HepG2 (cell line): ENCODE results near the gene CENPB. TPM values are rescaled to one million over a fixed set of nuclear protein-coding genes. Genes with fewer than 3 reads are reported as not detected.

Experiments used
- ATAC-seq: fragments of 200-7000 bp; cut with Tn5 transposase; 3 replicates; pipeline ENCODE4 v1.9.1; 2020; ENCODE audit warnings: mild to moderate bottlenecking, moderate library complexity
- BruUV-seq: library from RNA; stranded (reverse); fragments of 400-500 nt; replicated peaks from 2 replicates; lab custom pipeline; 2021; lab: Mats Ljungman, UMichigan
- CTCF ChIA-PET: fragments of 300-600 bp; formaldehyde crosslinking; extraction: SDS; loops from one replicate; lab custom pipeline; 2021; ENCODE audit warnings: low total read pairs, inconsistent platforms, low intra/inter-chr PET ratio; lab: Yijun Ruan, JAX
- POLR2A ChIA-PET: fragments of 350-600 bp; sonication (Branson Sonifier 250); formaldehyde crosslinking; loops from one replicate; lab custom pipeline; 2020; ENCODE audit warnings: antibody characterized with exemption, inconsistent platforms; lab: Yijun Ruan, JAX
- DNase-seq: peaks from one replicate; pipeline ENCODE4 v3.0.0-alpha.2; 2015; ENCODE audit warnings: low spot score
- FAIRE-seq: peaks from 3 replicates; lab custom pipeline; 2011; peaks lifted over from hg19 to GRCh38; lab: Jason Lieb, UNC
- H2AFZ ChIP-seq: one replicate; pipeline ENCODE4 v1.6.1; 2011; ENCODE audit warnings: low read length, inconsistent platforms
- H3K27ac ChIP-seq: fragments of 300-600 bp; 3 replicates; pipeline ENCODE4 v1.8.0; 2011; ENCODE audit warnings: mixed run types, mild to moderate bottlenecking, mixed read lengths, low read length, inconsistent platforms; ENCODE audit not compliant: insufficient read depth; ENCODE audit errors: extremely low read length
- H3K27me3 ChIP-seq, 2 experiments: fragments of 200-600 bp in 1 of 2; 2 replicates in 1 of 2; 3 replicates in 1 of 2; pipeline versions ENCODE4 v1.6.0 to v1.8.0; 2011; ENCODE audit warnings: low read length in 2 of 2, mild to moderate bottlenecking in 2 of 2, moderate library complexity in 2 of 2, inconsistent platforms in 1 of 2; ENCODE audit not compliant: insufficient read depth in 2 of 2, control insufficient read depth in 1 of 2
- H3K36me3 ChIP-seq, 2 experiments: fragments of 200-600 bp in 1 of 2; replicated peaks in 1 of 2; 2 replicates in 1 of 2; 3 replicates in 1 of 2; pipeline versions ENCODE4 v1.5.1 to v1.8.0; 2011; ENCODE audit warnings: low read length in 2 of 2, inconsistent platforms in 1 of 2; ENCODE audit not compliant: insufficient read depth in 2 of 2, control insufficient read depth in 1 of 2
- H3K4me1 ChIP-seq: 2 replicates; pipeline ENCODE4 v1.5.1; 2012; ENCODE audit warnings: low read length, inconsistent platforms; ENCODE audit not compliant: insufficient read depth
- H3K4me2 ChIP-seq: 2 replicates; pipeline ENCODE4 v1.6.0; 2011; ENCODE audit warnings: low read depth, low read length, inconsistent platforms
- H3K4me3 ChIP-seq, 3 experiments: fragments of 200-600 bp in 1 of 3; sonication (generic), shearing (Covaris generic) in 1 of 3; replicated peaks in 1 of 3; 2 replicates each; pipeline ENCODE4 v1.5.1; 2011 to 2016; ENCODE audit warnings: low read length in 3 of 3, inconsistent platforms in 2 of 3, low read depth in 2 of 3, mild to moderate bottlenecking in 2 of 3, control low read depth in 1 of 3, mixed read lengths in 1 of 3; ENCODE audit not compliant: insufficient read depth in 1 of 3
- H3K79me2 ChIP-seq: one replicate; pipeline ENCODE4 v1.6.1; 2011; ENCODE audit warnings: low read length, inconsistent platforms; ENCODE audit not compliant: insufficient read depth
- H3K9ac ChIP-seq: 2 replicates; pipeline ENCODE4 v1.6.0; 2011; ENCODE audit warnings: mild to moderate bottlenecking, low read depth, low read length, inconsistent platforms; ENCODE audit not compliant: insufficient read depth
- H3K9me3 ChIP-seq: 2 replicates; pipeline ENCODE4 v1.5.1; 2012; ENCODE audit warnings: mild to moderate bottlenecking, low read length
- H4K20me1 ChIP-seq: 2 replicates; pipeline ENCODE4 v1.6.0; 2011; ENCODE audit warnings: inconsistent platforms, mild to moderate bottlenecking, low read length, moderate library complexity; ENCODE audit not compliant: insufficient read depth
- AGO2 ChIP-seq: fragments of 200-400 bp; formaldehyde crosslinking; optimal IDR thresholded peaks from 2 replicates; pipeline ENCODE3; 2017; ENCODE audit warnings: mild to moderate bottlenecking, low read depth, low read length, moderate library complexity
- HDAC1 ChIP-seq: sonication (generic); formaldehyde crosslinking; IDR thresholded peaks from 2 replicates; pipeline ENCODE4 v1.5.1; 2020; ENCODE audit warnings: mild to moderate bottlenecking, missing genetic modification reagents
- ZSCAN9 ChIP-seq: IDR thresholded peaks from 2 replicates; pipeline ENCODE4 v1.6.1; 2016; ENCODE audit warnings: borderline replicate concordance
- WGBS: methylation state at CpG from one replicate; pipeline ENCODE4 v1.1.6; 2017; ENCODE audit warnings: low lambda C conversion rate; 5-methylcytosine and 5-hydroxymethylcytosine counted together
- in situ Hi-C: cut with HindIII; loops from 2 replicates; pipeline ENCODE4 v1.10.0; 2017; ENCODE audit warnings: low pct_unique_long_range_greater_than_20kb; ENCODE audit not compliant: extremely low pct_ligation_motif_present
- intact Hi-C: fragments of 100-400 bp; cut with micrococcal nuclease; formaldehyde crosslinking; loops from one replicate; pipeline ENCODE4 v1.10.0; 2022; ENCODE audit not compliant: unreplicated experiment
- polyA plus RNA-seq, 8 experiments: library from polyadenylated mRNA; depleted of rRNA in 3 of 8; stranded (reverse) in 7 of 8; unstranded in 1 of 8; fragments of >200 nt; fragmentation: Illumina TruSeq in 4 of 8; extraction: Trizol in 4 of 8; gene quantifications; 2 replicates each; pipeline versions ENCODE4 v1.2.1 to v1.2.3, GENCODE V29; 2011 to 2016; ENCODE audit warnings: low read depth in 4 of 8, missing spikeins in 1 of 8, mixed read lengths in 1 of 8; ENCODE audit not compliant: insufficient read depth in 1 of 8
- total RNA-seq, 5 experiments: library from RNA; depleted of rRNA; stranded (reverse); fragments of >200 nt; fragmentation: Illumina TruSeq; extraction: Trizol; gene quantifications; 2 replicates each; pipeline ENCODE4 v1.2.3, GENCODE V29; 2016; ENCODE audit warnings: low read depth in 1 of 5
- TF ChIP-seq, protein P1 (sequence below): sonication (generic); formaldehyde crosslinking; IDR thresholded peaks from 2 replicates; pipeline ENCODE4 v1.4.0; 2020; ENCODE audit warnings: missing genetic modification reagents
- TF ChIP-seq, protein P2 (sequence below): sonication (generic); formaldehyde crosslinking; IDR thresholded peaks from 2 replicates; pipeline ENCODE4 v1.4.0; 2020; ENCODE audit warnings: missing genetic modification reagents, mild to moderate bottlenecking, borderline replicate concordance

The CENPB gene
- total and polyA plus RNA-seq, 2 of the 13 experiments (the other 11 are each of a cell fraction or from before 2014, with no cell fraction given): 10.4 to 54.5 TPM

DNA sequence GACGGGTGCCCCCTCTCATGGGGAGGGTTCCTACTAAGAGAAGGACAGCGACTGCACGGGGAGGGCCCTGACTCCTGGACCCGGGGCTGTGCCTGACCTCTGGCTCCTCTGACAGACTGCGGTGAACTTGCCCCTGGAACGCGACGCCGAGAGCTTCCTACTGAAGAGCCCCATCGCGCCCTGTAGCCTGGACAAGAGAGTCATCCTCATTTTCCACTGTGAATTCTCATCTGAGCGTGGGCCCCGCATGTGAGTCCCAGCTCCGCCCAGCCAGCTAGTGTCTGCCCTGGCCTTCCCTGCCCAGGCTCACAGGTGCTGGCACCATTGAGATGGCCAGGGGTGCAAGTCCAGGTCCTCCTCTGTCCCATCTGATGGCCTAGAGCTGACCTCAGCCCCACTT, 16.7 kb upstream of the CENPB start:
- Histone ChIP-seq H4K20me1 (no peaks in the 10 kb centered on the region), H3K4me1 (peaks cover 41% of the 10 kb centered on the region), H3K79me2 (peaks cover 5% of the 10 kb centered on the region), H3K36me3 (peaks cover 27 to 48% of the 10 kb centered on the region in 2 experiments), H3K4me2 (no peak overlapping the region), H3K9ac (no peak overlapping the region), H3K27me3 (no peaks in the 10 kb centered on the region), H3K27ac (no peak overlapping the region), H3K9me3 (no peaks in the 10 kb centered on the region), H2AFZ (no peak overlapping the region), H3K4me3 (no peak overlapping the region)
- ChIA-PET POLR2A (interaction anchor here (1.1 to 1.5 kb wide), 2 partner anchors 14 to 17 kb away, joined by 4 to 6 read pairs; partner anchors contain the start of gene AP5S1), CTCF (no interaction called here)
- intact Hi-C loops (no loop called here), in situ Hi-C loops (no loop called here)
- ATAC-seq (no peak), FAIRE-seq (no peak), DNase-seq (no peak)
- no TSS peak for BruUV-seq
- WGBS: 96% methylated on average over 14 of the region's 14 CpGs
- TF ChIP-seq AGO2 (no peak), HDAC1 (CRISPR knock-in tag) (no peak), ZSCAN9 (CRISPR knock-in tag) (no peak)
- TF ChIP-seq, protein P1, sequence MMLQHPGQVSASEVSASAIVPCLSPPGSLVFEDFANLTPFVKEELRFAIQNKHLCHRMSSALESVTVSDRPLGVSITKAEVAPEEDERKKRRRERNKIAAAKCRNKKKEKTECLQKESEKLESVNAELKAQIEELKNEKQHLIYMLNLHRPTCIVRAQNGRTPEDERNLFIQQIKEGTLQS (CRISPR knock-in tag): no peak
- TF ChIP-seq, protein P2, sequence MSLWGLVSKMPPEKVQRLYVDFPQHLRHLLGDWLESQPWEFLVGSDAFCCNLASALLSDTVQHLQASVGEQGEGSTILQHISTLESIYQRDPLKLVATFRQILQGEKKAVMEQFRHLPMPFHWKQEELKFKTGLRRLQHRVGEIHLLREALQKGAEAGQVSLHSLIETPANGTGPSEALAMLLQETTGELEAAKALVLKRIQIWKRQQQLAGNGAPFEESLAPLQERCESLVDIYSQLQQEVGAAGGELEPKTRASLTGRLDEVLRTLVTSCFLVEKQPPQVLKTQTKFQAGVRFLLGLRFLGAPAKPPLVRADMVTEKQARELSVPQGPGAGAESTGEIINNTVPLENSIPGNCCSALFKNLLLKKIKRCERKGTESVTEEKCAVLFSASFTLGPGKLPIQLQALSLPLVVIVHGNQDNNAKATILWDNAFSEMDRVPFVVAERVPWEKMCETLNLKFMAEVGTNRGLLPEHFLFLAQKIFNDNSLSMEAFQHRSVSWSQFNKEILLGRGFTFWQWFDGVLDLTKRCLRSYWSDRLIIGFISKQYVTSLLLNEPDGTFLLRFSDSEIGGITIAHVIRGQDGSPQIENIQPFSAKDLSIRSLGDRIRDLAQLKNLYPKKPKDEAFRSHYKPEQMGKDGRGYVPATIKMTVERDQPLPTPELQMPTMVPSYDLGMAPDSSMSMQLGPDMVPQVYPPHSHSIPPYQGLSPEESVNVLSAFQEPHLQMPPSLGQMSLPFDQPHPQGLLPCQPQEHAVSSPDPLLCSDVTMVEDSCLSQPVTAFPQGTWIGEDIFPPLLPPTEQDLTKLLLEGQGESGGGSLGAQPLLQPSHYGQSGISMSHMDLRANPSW (CRISPR knock-in tag): no peak
